SW480 (cell line): Measurements from ENCODE around the gene IGHMBP2.

Experiments
- DNase-seq: peaks from one replicate; pipeline ENCODE4 v3.0.0-alpha.2; 2016; ENCODE audit warnings: low spot score

IGHMBP2 gene

DNA sequence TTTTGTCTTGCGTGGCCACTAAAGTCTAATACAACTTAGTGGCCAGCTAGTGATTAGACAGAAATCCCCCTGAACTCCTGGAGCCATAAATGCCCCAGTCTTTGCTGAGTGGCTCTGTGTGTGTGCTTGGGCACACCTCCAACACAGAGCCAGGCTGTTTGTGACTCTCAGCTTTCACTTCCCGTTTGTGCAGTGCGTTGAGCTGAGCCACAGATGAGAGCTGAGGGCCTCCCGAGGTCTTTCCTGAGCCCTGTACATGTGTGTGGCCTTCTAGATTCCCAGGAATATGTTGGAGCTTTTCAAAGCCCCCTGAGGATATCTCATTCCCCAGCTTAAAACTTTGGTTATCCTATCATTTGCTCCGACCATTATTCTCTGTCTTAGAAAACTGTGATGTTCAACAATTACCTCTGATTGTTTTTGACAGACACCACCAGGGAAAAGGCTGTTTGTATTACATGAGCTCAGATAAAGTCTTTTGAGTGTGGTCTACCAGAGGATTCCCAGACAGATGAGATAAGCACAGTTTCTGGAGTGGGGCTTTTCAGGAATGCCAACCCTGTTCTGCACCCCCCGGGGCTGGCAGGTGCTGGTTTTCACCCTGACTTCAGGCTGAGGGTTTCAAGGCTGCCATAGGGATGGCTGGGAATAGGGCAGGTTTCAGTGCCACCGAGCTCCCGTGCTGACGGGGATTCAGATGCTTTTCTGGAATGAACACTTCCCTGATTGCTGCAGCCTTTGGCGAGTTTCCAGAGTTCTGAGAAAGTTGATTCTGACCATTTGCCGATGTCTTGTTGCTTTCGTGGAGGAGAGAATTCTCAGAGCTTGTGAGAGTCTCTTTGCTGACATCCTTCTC is 23.8 kb downstream of the IGHMBP2 start:
- DNase-seq: no peak

- no peak for DNase-seq
These were observed 24.6 kb downstream of the IGHMBP2 start for GRCh38 chr11:68928136-68928880.

DNA sequence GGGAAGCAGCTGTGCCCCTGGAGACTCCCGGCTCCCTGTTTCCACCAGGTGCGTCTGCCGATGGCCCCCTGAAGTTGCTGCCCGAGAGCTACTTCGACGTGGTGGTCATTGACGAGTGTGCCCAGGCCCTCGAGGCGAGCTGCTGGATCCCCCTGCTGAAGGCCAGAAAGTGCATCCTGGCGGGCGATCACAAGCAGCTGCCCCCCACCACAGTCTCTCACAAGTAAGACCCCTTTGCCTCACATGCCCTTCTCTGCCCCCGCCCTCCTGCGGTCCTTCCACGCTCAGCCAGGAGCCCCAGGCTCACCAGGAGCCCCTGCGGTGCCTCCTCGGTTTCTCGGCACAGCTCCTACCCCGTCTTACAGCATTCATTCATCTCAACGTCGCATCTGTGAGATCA is 25.4 kb downstream of the IGHMBP2 start:
- DNase-seq: no peak

DNA sequence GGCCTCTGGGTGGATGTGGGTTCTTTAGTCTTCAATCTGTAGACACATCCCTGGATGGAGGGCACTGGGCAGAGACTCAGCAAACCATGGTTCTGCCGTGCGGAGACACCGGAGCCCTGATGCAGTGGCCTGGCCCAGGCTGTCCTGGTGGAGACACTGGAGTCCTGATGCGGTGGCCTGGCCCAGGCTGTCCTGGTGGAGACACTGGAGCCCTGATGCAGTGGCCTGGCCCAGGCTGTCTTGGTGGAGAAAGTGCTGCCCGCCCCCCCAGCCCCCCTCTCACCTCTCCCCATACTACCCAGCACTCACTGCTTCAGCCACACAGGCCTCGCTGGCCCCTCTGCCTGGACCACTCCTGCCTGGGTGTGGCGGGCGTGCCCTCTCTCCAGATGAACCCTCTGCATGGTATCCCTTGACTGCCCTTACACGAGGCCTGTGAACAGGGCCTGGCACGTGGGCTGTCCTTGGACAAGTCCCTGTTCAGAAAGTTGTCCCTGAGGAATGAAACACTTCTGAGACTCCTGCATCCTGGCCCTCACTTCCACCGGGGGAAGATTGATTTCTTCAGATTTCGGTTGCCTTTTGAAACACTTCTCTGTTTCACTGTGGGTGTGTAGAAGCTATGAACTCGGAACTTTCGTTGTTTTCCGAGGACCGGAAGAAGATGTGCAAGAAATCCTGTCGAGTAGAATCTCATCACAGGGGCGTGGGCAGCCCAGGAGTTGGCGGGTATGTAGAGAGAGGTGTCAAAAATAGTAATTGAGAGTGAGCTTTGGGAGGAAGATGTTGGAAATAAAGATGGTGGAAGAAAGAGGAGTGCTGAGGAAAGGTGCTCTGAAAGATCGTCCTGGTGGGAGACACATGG is 26.2 kb downstream of the IGHMBP2 start:
- no peak for DNase-seq

GRCh38 chr11:68930991-68931855 is 27.5 kb downstream of the IGHMBP2 start:
- DNase-seq: no peak

DNA sequence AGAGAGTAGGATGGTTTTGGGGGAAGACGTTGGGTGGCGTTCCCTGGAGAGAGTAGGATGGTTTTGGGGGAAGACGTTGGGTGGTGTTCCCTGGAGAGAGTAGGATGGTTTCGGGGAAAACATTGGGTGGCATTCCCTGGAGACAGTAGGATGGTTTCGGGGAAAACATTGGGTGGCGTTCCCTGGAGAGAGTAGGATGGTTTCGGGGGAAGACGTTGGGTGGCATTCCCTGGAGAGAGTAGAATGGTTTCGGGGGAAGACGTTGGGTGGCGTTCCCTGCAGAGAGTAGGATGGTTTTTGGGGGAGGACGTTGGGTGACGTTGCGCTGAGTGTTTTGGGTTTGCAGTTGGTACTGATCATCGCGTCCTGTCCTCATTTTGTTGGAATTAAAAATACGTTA is 28.2 kb downstream of the IGHMBP2 start:
- DNase-seq: no peak

DNA sequence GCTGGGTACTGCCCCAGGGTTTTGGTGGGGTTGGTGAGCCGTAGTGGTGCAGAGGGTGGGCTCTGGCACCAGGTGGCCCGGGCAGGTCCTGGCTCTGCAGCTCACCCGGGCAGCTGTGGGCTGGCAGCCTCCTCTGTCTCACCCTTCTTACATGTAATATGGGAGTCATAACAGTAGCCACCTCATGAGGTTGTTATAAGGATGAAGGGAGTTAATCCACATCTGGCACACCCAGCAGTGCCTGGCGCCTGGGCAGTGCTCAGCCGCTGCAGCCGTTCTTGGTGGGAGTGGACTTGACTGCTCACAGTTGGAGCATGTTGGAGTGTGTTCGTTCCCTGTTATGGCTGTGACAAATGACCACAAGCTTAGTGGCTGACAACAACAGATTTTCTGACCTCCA is 28.7 kb downstream of the IGHMBP2 start:
- DNase-seq: no peak

- DNase-seq: no peak
These were observed 29.4 kb downstream of the IGHMBP2 start for GRCh38 chr11:68932933-68933577.

GRCh38 chr11:68933605-68934320 is 30.1 kb downstream of the IGHMBP2 start:
- DNase-seq: no peak

GRCh38 chr11:68934321-68934645 is 30.6 kb downstream of the IGHMBP2 start:
- DNase-seq: no peak

- DNase-seq: no peak
These were observed 31.0 kb downstream of the IGHMBP2 start for GRCh38 chr11:68934666-68935065.

DNA sequence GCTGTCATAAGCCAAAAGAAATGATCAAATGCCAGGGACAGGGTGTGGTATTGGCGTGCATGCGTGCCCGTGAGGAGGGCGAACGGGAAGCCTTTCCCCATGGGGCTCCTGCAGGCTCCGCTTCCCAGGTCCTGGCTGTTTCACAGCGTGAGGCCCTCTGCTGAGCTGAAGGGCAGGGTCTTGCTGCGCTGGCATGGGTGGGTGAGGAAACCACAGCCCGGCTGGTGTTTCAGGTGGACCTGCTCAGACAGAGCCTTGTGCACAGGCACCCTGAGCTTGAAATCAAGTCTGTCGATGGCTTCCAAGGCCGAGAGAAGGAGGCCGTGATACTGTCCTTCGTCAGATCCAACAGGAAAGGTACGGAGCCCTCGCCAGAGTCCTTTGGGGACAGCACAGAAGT is 31.4 kb downstream of the IGHMBP2 start:
- DNase-seq: no peak

- DNase-seq: no peak
These were observed 32.0 kb downstream of the IGHMBP2 start for GRCh38 chr11:68935516-68936357.

DNA sequence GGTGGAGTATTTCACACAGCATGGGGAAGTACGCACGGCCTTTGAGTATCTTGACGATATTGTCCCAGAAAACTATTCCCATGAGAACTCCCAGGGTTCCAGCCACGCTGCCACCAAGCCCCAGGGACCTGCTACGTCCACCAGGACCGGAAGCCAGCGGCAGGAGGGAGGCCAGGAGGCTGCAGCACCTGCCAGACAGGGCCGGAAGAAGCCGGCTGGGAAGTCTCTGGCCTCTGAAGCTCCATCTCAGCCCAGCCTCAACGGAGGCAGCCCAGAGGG is 32.6 kb downstream of the IGHMBP2 start:
- no peak for DNase-seq

DNA sequence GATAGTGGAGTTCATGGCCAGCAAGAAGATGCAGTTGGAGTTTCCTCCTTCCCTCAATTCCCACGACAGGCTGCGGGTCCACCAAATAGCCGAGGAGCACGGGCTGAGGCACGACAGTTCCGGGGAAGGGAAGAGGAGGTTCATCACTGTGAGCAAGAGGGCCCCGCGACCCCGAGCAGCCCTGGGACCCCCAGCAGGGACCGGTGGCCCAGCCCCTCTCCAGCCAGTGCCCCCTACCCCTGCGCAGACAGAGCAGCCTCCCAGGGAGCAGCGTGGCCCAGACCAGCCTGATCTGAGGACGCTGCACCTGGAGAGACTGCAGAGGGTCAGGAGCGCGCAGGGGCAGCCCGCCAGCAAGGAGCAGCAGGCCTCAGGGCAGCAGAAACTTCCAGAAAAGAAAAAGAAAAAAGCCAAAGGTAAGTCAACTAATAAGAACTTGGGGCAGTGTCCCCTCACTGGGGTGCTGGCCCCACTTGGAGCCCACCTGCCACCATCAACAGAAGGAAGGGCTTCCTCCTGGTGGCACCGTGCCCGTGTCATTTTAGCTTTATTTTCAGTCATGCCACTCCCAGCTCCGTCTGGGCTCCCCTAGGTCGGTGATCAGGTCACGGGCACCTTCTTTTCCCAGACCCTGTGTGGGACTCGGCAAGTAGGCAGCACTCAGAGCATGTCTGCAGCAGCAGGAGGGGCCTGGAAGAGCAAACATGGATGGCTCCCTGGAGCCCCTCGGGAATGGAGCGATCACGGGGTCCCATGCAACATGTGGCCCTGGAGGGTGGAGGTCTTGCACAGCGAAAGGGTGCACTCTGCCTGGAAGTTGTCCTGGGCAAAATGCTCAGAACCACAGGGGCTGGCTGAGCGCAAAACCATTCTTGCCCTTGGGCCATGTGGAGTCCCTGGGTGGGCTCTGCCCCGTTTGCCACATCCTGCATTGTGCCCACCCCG is 33.3 kb downstream of the IGHMBP2 start:
- no peak for DNase-seq

DNA sequence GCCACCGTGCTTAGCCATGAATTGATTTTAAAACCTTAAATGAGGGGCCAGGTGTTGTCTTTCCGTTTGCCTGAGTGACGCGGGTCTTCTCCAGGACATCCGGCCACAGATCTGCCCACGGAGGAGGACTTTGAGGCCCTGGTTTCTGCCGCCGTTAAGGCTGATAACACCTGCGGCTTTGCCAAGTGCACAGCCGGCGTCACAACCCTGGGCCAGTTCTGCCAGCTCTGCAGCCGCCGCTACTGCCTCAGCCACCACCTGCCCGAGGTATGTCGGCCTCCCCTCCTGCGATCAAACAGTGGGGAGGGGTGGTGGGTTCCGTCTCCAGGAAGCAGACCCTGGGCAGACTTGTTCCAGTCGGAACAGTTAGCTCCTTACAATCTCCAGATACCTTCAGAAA is 34.4 kb downstream of the IGHMBP2 start:
- no peak for DNase-seq

GRCh38 chr11:68938816-68939582 is 35.3 kb downstream of the IGHMBP2 start:
- DNase-seq: no peak
